Heart right ventricle (tissue), 16 donors: Measurements from ENCODE around the gene ANHX. TPM values are rescaled to one million over a fixed set of nuclear protein-coding genes. Genes with fewer than 3 reads are reported as not detected.

Experiments
- ATAC-seq, 8 donors: fragments of 200-7000 bp; cut with Tn5 transposase; one replicate each; pipeline ENCODE4 v1.9.1; 2020; ENCODE audit warnings: mild to moderate bottlenecking in 8 of 8, moderate library complexity in 8 of 8, moderate number of reproducible peaks in 1 of 8
- DNase-seq, 2 donors: peaks; one replicate each; pipeline ENCODE4 v3.0.0-alpha.2; 2020
- H3K27ac ChIP-seq, 10 donors: fragments of 200-600 bp; sonication (generic) in 2 of 10; one replicate each; pipeline versions ENCODE4 v1.5.0 to v1.8.0; 2020 to 2022; ENCODE audit warnings: mild to moderate bottlenecking in 3 of 10
- H3K27me3 ChIP-seq, 7 donors: fragments of 200-600 bp; one replicate each; pipeline ENCODE4 v1.8.0; 2021 to 2022; ENCODE audit warnings: mild to moderate bottlenecking in 2 of 7
- H3K36me3 ChIP-seq, 9 donors: fragments of 200-600 bp; sonication (generic) in 1 of 9; one replicate each; pipeline versions ENCODE4 v1.5.0 to v1.8.0; 2020 to 2022; ENCODE audit warnings: mild to moderate bottlenecking in 2 of 9
- H3K4me1 ChIP-seq, 9 donors: fragments of 200-600 bp; sonication (generic) in 1 of 9; one replicate each; pipeline versions ENCODE4 v1.5.0 to v1.8.0; 2020 to 2022; ENCODE audit warnings: mild to moderate bottlenecking in 4 of 9
- H3K4me3 ChIP-seq, 10 donors: fragments of 200-600 bp; sonication (generic) in 2 of 10; one replicate each; pipeline versions ENCODE4 v1.5.0 to v1.8.0; 2020 to 2022; ENCODE audit warnings: mild to moderate bottlenecking in 7 of 10, moderate library complexity in 2 of 10
- H3K9me3 ChIP-seq, 11 donors: fragments of 200-600 bp in 10 of 11; sonication (generic) in 2 of 11; one replicate each; pipeline versions ENCODE4 v1.5.0 to v1.8.0; 2013 to 2022; ENCODE audit warnings: mild to moderate bottlenecking in 2 of 11, control low read depth in 1 of 11, moderate library complexity in 1 of 11
- WGBS, 2 donors: extraction: QIAGEN DNeasy Blood & Tissue Kit; methylation state at CpG; one replicate each; pipeline ENCODE4 v1.1.7; 2013; ENCODE audit warnings: inconsistent platforms in 1 of 2; 5-methylcytosine and 5-hydroxymethylcytosine counted together
- intact Hi-C, 10 donors: fragments of 100-400 bp; cut with DNase I; formaldehyde crosslinking; loops; one replicate each; pipeline versions ENCODE4 v1.11.1 to v1.14.2; 2022
- polyA plus RNA-seq, 2 donors: library from polyadenylated mRNA; stranded (reverse); fragments of 200-250 nt; gene quantifications; one replicate each; pipeline ENCODE4 v1.2.3, GENCODE V29; 2013
- total RNA-seq, 10 donors: library from RNA; stranded (reverse); fragmentation: NEBNext Ultra II Directional in 3 of 10; extraction: Animal tissue kit (Norgen Biotek cat#: 25700) in 3 of 10; gene quantifications; one replicate each; pipeline versions ENCODE4 v1.2.1 to v1.2.4, GENCODE V29; 2021 to 2023
- TF ChIP-seq, protein P1 (sequence below), 9 donors: fragments of 200-600 bp; sonication (generic) in 2 of 9; IDR thresholded peaks; one replicate each; pipeline versions ENCODE4 v1.5.0 to v1.8.0; 2021 to 2022; ENCODE audit warnings: antibody characterized with exemption in 9 of 9, mild to moderate bottlenecking in 5 of 9, moderate library complexity in 1 of 9
- donor health status: Arrhythmogenic right ventricular cardiomyopathy.
- donor health status: ischemic (EF 13 %, LVEDD 7.1; RV severe dilation, severe dysfunction).
- donor health status: healthy with polysubstance abuse.
- donor health status: DM: no; HTN: yes; CAD: no.
- donor health status: DM: no; HTN: no; CAD: no.
- donor health status: ischemic (EF 25% LVEDD 6.9; RV normal size, moderate dysfunction).
- donor health status: ischemic (EF 25% LVEDD 5.7; RV mildly dilated, moderate dysfunction).
- donor health status: healthy.
- donor health status: DM: yes; HTN: yes; CAD: no.
- donor health status: Ischemic cardiomyopathy.
- donor health status: ischemic (EF 35%, LVEDD 5.7; RV mildly dilated, moderate dysfunction).
- donor health status: nonischemic (EF 11% LVEDD 7.7; RV severe dilation, severe dysfunction).
- donor health status: DM: yes; HTN: yes; CAD: no.
- donor health status: PGD.
- donor health status: ischemic (EF 29% LVEDD 5.4; RV normal size, mild dysfunction).
- donor health status: nonischemic (EF 23%, LVEDD 6.1; RV moderate dilation, normal function).

Gene ANHX
- total and polyA plus RNA-seq, 12 donors: not detected

DNA sequence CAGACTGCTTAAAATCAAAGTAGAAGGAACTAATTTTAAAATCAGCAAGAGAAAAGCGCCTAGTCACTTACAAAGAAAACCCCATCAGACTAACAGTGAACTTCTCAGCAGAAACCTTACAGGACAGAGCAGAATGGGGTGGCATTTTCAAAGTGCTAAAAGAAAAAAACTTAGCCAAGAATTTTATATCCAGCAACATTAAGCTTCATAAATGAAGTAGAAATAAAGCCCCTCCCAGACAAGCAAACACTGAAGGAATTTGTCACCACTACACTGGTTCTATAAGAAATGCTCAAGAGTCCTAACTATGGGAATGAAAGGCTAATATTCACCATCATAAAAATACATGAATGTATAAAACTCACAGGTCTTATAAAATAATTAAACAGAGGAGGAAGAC is 60.8 kb downstream of the ANHX start:
- no peak for ATAC-seq
- H3K9me3 ChIP-seq: peaks cover 0 to 100% (median 30%) of the 10 kb centered on the region in 11 donors

DNA sequence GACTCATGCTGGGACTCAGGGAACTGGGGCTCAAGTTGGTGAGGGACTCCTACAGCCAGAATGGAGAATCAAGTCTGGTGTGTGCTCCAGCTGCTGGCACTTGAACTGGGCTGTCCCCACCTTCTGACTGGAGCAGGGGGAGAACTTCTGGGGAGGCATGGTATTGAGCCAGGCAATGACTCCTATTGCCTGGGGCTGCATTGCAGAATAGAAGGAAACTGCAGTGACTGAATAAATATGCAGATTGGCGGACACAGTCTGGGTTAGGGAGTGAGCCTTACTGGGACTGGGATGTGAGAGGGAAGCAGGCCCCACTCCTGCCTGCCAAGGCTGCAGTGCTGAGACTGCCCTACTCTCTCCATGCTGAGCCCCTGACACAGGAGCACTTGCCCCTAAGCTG is 63.2 kb downstream of the ANHX start:
- ATAC-seq (no peak), DNase-seq (no peak)
- Histone ChIP-seq H3K27me3 (no peaks in the 10 kb centered on the region), H3K36me3 (no peaks in the 10 kb centered on the region), H3K4me1 (no peaks in the 10 kb centered on the region), H3K9me3 (peaks cover 0 to 100% (median 31%) of the 10 kb centered on the region in 11 donors), H3K4me3 (no peak overlapping the region), H3K27ac (no peak overlapping the region)
- intact Hi-C loops: no loop called here
- WGBS, 2 donors: 78 to 100% methylated on average over 1 of the region's 1 CpG
- TF ChIP-seq, protein P1, sequence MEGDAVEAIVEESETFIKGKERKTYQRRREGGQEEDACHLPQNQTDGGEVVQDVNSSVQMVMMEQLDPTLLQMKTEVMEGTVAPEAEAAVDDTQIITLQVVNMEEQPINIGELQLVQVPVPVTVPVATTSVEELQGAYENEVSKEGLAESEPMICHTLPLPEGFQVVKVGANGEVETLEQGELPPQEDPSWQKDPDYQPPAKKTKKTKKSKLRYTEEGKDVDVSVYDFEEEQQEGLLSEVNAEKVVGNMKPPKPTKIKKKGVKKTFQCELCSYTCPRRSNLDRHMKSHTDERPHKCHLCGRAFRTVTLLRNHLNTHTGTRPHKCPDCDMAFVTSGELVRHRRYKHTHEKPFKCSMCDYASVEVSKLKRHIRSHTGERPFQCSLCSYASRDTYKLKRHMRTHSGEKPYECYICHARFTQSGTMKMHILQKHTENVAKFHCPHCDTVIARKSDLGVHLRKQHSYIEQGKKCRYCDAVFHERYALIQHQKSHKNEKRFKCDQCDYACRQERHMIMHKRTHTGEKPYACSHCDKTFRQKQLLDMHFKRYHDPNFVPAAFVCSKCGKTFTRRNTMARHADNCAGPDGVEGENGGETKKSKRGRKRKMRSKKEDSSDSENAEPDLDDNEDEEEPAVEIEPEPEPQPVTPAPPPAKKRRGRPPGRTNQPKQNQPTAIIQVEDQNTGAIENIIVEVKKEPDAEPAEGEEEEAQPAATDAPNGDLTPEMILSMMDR (IDR thresholded peaks at IDR 0.05): no peak

More for the DNA sequence above, 60.8 kb downstream of the ANHX start:
- H3K27me3 ChIP-seq: no peaks in the 10 kb centered on the region
- no peaks in the 10 kb centered on the region for H3K36me3 ChIP-seq
- H3K4me1 ChIP-seq: no peaks in the 10 kb centered on the region
- WGBS, 2 donors: 74 to 78% methylated on average over 1 of the region's 1 CpG
- intact Hi-C loops: no loop called here
- H3K4me3 ChIP-seq: no peak overlapping the region
- no peak for DNase-seq
- no peak overlapping the region for H3K27ac ChIP-seq
- TF ChIP-seq, protein P1 (IDR thresholded peaks at IDR 0.05): no peak

Other genes with a start within 250 kb of the ANHX start
- gene ZNF26, start 249.5 kb downstream of the ANHX start, total RNA-seq: 1 to 10 TPM; 2.8 to 6.2 (median 4.1) TPM
- 1 to 10 TPM; 2.3 to 3.0 TPM for gene ZNF26, start 249.5 kb downstream of the ANHX start, polyA plus RNA-seq
- 10 to 100 TPM; 13.3 to 23.0 (median 18.3) TPM for gene ZNF84, start 198.4 kb downstream of the ANHX start, total RNA-seq
- gene ZNF84, start 198.4 kb downstream of the ANHX start, polyA plus RNA-seq: 10 to 100 TPM in 1 of 2 donors, 1 to 10 TPM in 1; 4.6 to 12.0 TPM
- gene ZNF140, start 155.0 kb downstream of the ANHX start, total RNA-seq: 10 to 100 TPM in 2 of 10 donors, 1 to 10 TPM in 8; 6.8 to 10.5 (median 9.1) TPM
- gene ZNF140, start 155.0 kb downstream of the ANHX start, polyA plus RNA-seq: 10 to 100 TPM in 1 of 2 donors, 1 to 10 TPM in 1; 8.6 to 11.9 TPM
- 1 to 10 TPM in 3 of 10 donors, under 1 TPM in 7; 0.64 to 1.2 (median 0.88) TPM for gene ZNF891, start 105.6 kb downstream of the ANHX start, total RNA-seq
- gene ZNF891, start 105.6 kb downstream of the ANHX start, polyA plus RNA-seq: 1 to 10 TPM in 1 of 2 donors, under 1 TPM in 1; 0.23 to 1.0 TPM
- gene ZNF10, start 105.2 kb downstream of the ANHX start, total RNA-seq: 10 to 100 TPM in 2 of 10 donors, 1 to 10 TPM in 8; 6.5 to 10.5 (median 9.5) TPM
- 1 to 10 TPM; 3.1 to 8.8 TPM for gene ZNF10, start 105.2 kb downstream of the ANHX start, polyA plus RNA-seq
- 10 to 100 TPM in 8 of 10 donors, 1 to 10 TPM in 2; 7.0 to 13.5 (median 11.5) TPM for gene ZNF268, start 54.4 kb downstream of the ANHX start, total RNA-seq
- gene ZNF268, start 54.4 kb downstream of the ANHX start, polyA plus RNA-seq: 1 to 10 TPM; 2.2 to 3.4 TPM